ENCODE data around the gene TMEM131. TPM values are rescaled to one million over a fixed set of nuclear protein-coding genes. Genes with fewer than 3 reads are reported as not detected.
"Not testable (repeated sequence)": the region's sequence is repeated elsewhere in the genome, so short reads cannot be mapped to it uniquely, and the experiment has no call there.

The TMEM131 gene
- total RNA-seq: 16.4 and 16.8 TPM in 2 replicates

GRCh38 chr2:97995734-97996624 is at the start of gene TMEM131:
TSS of gene TMEM131 (minus strand) at chr2:97995948. CDS start at chr2:97995662, 286 bp downstream.
- peak; percentile 59 for DNase-seq (ENCODE audit: low read depth)
- TF ChIP-seq CTCF (IDR thresholded peaks at IDR 0.05; ENCODE audit: insufficient read depth, low read length, poor library complexity, severe bottlenecking): no peak
- Histone ChIP-seq H3K27me3 (ENCODE audit: control insufficient read depth, insufficient read depth, low read length) (no peaks in the 10 kb centered on the region), H3K36me3 (ENCODE audit: control insufficient read depth, insufficient read depth, low read length) (no peaks in the 10 kb centered on the region), H3K4me3 (ENCODE audit: low read depth, low read length) (peak within 1 kb of the TSS; percentile 73)

- not testable (repeated sequence) for H3K36me3 ChIP-seq (ENCODE audit: control insufficient read depth, insufficient read depth, low read length); H3K27me3 ChIP-seq (ENCODE audit: control insufficient read depth, insufficient read depth, low read length); H3K4me3 ChIP-seq (ENCODE audit: low read depth, low read length); DNase-seq (ENCODE audit: low read depth)
Measured at GRCh38 chr2:98044730-98045129, 49.0 kb upstream of the TMEM131 start.

- no peak for TF ChIP-seq CTCF (IDR thresholded peaks at IDR 0.05; ENCODE audit: insufficient read depth, low read length, poor library complexity, severe bottlenecking)
- no peaks in the 10 kb centered on the region for H3K36me3 ChIP-seq (ENCODE audit: control insufficient read depth, insufficient read depth, low read length)
- DNase-seq (ENCODE audit: low read depth): no peak
- H3K27me3 ChIP-seq (ENCODE audit: control insufficient read depth, insufficient read depth, low read length): peaks cover 2% of the 10 kb centered on the region
- no peak overlapping the region for H3K4me3 ChIP-seq (ENCODE audit: low read depth, low read length)
Measured at GRCh38 chr2:98043101-98043500, 47.4 kb upstream of the TMEM131 start.

- no peak overlapping the region for H3K4me3 ChIP-seq (ENCODE audit: low read depth, low read length)
- peaks cover 4% of the 10 kb centered on the region for H3K27me3 ChIP-seq (ENCODE audit: control insufficient read depth, insufficient read depth, low read length)
- no peaks in the 10 kb centered on the region for H3K36me3 ChIP-seq (ENCODE audit: control insufficient read depth, insufficient read depth, low read length)
- no peak for TF ChIP-seq CTCF (IDR thresholded peaks at IDR 0.05; ENCODE audit: insufficient read depth, low read length, poor library complexity, severe bottlenecking)
- no peak for DNase-seq (ENCODE audit: low read depth)
Measured at GRCh38 chr2:98040331-98040939, 44.7 kb upstream of the TMEM131 start.

- Histone ChIP-seq H3K4me3 (ENCODE audit: low read depth, low read length) (no peak overlapping the region), H3K27me3 (ENCODE audit: control insufficient read depth, insufficient read depth, low read length) (peaks cover 4% of the 10 kb centered on the region), H3K36me3 (ENCODE audit: control insufficient read depth, insufficient read depth, low read length) (no peaks in the 10 kb centered on the region)
- DNase-seq (ENCODE audit: low read depth): no peak
- no peak for TF ChIP-seq CTCF (IDR thresholded peaks at IDR 0.05; ENCODE audit: insufficient read depth, low read length, poor library complexity, severe bottlenecking)
Measured at GRCh38 chr2:98039085-98039756, 43.5 kb upstream of the TMEM131 start.

- no peaks in the 10 kb centered on the region for H3K36me3 ChIP-seq (ENCODE audit: control insufficient read depth, insufficient read depth, low read length)
- no peak for DNase-seq (ENCODE audit: low read depth)
- TF ChIP-seq CTCF (IDR thresholded peaks at IDR 0.05; ENCODE audit: insufficient read depth, low read length, poor library complexity, severe bottlenecking): no peak
- H3K27me3 ChIP-seq (ENCODE audit: control insufficient read depth, insufficient read depth, low read length): peaks cover 4% of the 10 kb centered on the region
- H3K4me3 ChIP-seq (ENCODE audit: low read depth, low read length): no peak overlapping the region
Measured at GRCh38 chr2:98037666-98038336, 42.1 kb upstream of the TMEM131 start.
